GM19395 (cell line): Measurements from ENCODE around the gene TPRG1.

ENCODE experiments used
- ATAC-seq: cut with Tn5 transposase; IDR thresholded peaks from one replicate; pipeline ENCODE4 v1.9.1; 2021; ENCODE audit warnings: mild to moderate bottlenecking, moderate library complexity; ENCODE audit not compliant: unreplicated experiment

TPRG1 gene

GRCh38 chr3:189165092-189165612 is 6.6 kb upstream of the TPRG1 start:
- ATAC-seq = no peak

- no peak for ATAC-seq
Observed at GRCh38 chr3:189166321-189166720, 5.5 kb upstream of the TPRG1 start.

GRCh38 chr3:189167027-189167766 is 4.6 kb upstream of the TPRG1 start:
- ATAC-seq = no peak

GRCh38 chr3:189168711-189169110 is 3.1 kb upstream of the TPRG1 start:
- no peak for ATAC-seq

- ATAC-seq = no peak
Observed at GRCh38 chr3:189169728-189170127, 2.0 kb upstream of the TPRG1 start.

- ATAC-seq = no peak
Observed at GRCh38 chr3:189170559-189170958, 1.2 kb upstream of the TPRG1 start.

- no peak for ATAC-seq
Observed at GRCh38 chr3:189172668-189173419, 1.1 kb downstream of the TPRG1 start.

GRCh38 chr3:189184566-189184965 is 12.8 kb downstream of the TPRG1 start:
- no peak for ATAC-seq

GRCh38 chr3:189186101-189186500 is 14.3 kb downstream of the TPRG1 start:
- ATAC-seq = no peak

- ATAC-seq = no peak
Observed at GRCh38 chr3:189188466-189188865, 16.7 kb downstream of the TPRG1 start.

- ATAC-seq = no peak
Observed at GRCh38 chr3:189192725-189193124, 21.0 kb downstream of the TPRG1 start.

GRCh38 chr3:189195302-189195701 is 23.5 kb downstream of the TPRG1 start:
- ATAC-seq = no peak

- no peak for ATAC-seq
Observed at GRCh38 chr3:189202106-189202505, 30.3 kb downstream of the TPRG1 start.

- ATAC-seq = no peak
Observed at GRCh38 chr3:189202583-189202982, 30.8 kb downstream of the TPRG1 start.

- ATAC-seq = no peak
Observed at GRCh38 chr3:189204167-189204866, 32.5 kb downstream of the TPRG1 start.

- ATAC-seq = no peak
Observed at GRCh38 chr3:189204937-189205336, 33.2 kb downstream of the TPRG1 start.

GRCh38 chr3:189210251-189210770 is 38.5 kb downstream of the TPRG1 start:
- ATAC-seq = no peak

- ATAC-seq = no peak
Observed at GRCh38 chr3:189212681-189213080, 40.9 kb downstream of the TPRG1 start.

GRCh38 chr3:189214651-189215050 is 42.9 kb downstream of the TPRG1 start:
- no peak for ATAC-seq

- ATAC-seq = no peak
Observed at GRCh38 chr3:189222927-189223636, 51.3 kb downstream of the TPRG1 start.

- ATAC-seq = no peak
Observed at GRCh38 chr3:189225431-189225830, 53.7 kb downstream of the TPRG1 start.
